Kidney (tissue), 14 donors: Measurements from ENCODE around the gene PIM1. TPM values are rescaled to one million over a fixed set of nuclear protein-coding genes. Genes with fewer than 3 reads are reported as not detected.
"Not testable (repeated sequence)": the region's sequence is repeated elsewhere in the genome, so short reads cannot be mapped to it uniquely, and the experiment has no call there.

Source experiments
- DNase-seq, 5 donors: peaks; one replicate each; pipeline ENCODE4 v3.0.0-alpha.2; 2013 to 2020
- FAIRE-seq: peaks from 2 replicates; lab custom pipeline; 2012; peaks lifted over from hg19 to GRCh38; lab: Jason Lieb, UNC
- H3K27ac ChIP-seq, 2 donors: one replicate each; pipeline ENCODE4 v1.7.0; 2013; ENCODE audit warnings: low read depth in 2 of 2, low read length in 2 of 2, inconsistent platforms in 1 of 2
- H3K27me3 ChIP-seq: one replicate; pipeline ENCODE4 v1.7.1; 2013; ENCODE audit warnings: low read length, inconsistent platforms; ENCODE audit not compliant: control insufficient read depth, insufficient read depth
- H3K36me3 ChIP-seq, 3 donors: one replicate each; pipeline versions ENCODE4 v1.7.0 to v1.7.1; 2013; ENCODE audit warnings: low read length in 3 of 3, control low read depth in 1 of 3, inconsistent platforms in 1 of 3; ENCODE audit not compliant: insufficient read depth in 3 of 3, control insufficient read depth in 2 of 3
- H3K4me1 ChIP-seq, 3 donors: one replicate each; pipeline versions ENCODE4 v1.7.0 to v1.7.1; 2013; ENCODE audit warnings: low read length in 3 of 3, inconsistent platforms in 1 of 3, low read depth in 1 of 3; ENCODE audit not compliant: control insufficient read depth in 2 of 3, insufficient read depth in 2 of 3
- H3K4me3 ChIP-seq, 3 donors: one replicate each; pipeline versions ENCODE4 v1.7.0 to v1.8.1; 2013; ENCODE audit warnings: low read length in 3 of 3, control low read depth in 1 of 3, inconsistent platforms in 1 of 3
- H3K9ac ChIP-seq, 3 donors: one replicate each; pipeline versions ENCODE4 v1.7.0 to v1.7.1; 2013; ENCODE audit warnings: low read length in 3 of 3, control low read depth in 1 of 3, inconsistent platforms in 1 of 3
- H3K9me3 ChIP-seq, 3 donors: one replicate each; pipeline versions ENCODE4 v1.7.0 to v1.7.1; 2013; ENCODE audit warnings: low read length in 3 of 3, control low read depth in 1 of 3, inconsistent platforms in 1 of 3; ENCODE audit not compliant: control insufficient read depth in 2 of 3, insufficient read depth in 1 of 3
- CTCF ChIP-seq: IDR thresholded peaks from 3 replicates; pipeline ENCODE4 v1.5.1; 2012; ENCODE audit warnings: mild to moderate bottlenecking, moderate library complexity, borderline replicate concordance; ENCODE audit not compliant: insufficient read depth; ENCODE audit errors: extremely low read depth
- intact Hi-C: fragments of 100-400 bp; cut with DNase I; formaldehyde crosslinking; loops from one replicate; pipeline ENCODE4 v1.11.1; 2022
- polyA plus RNA-seq: library from polyadenylated mRNA; stranded (reverse); fragments of 350-450 nt; fragmentation: Illumina TruSeq; extraction: RNeasy Lipid Tissue Mini Kit (QIAGEN cat#74804); gene quantifications from one replicate; pipeline ENCODE4 v1.2.3, GENCODE V29; 2014; ENCODE audit warnings: low read depth, low replicate concordance; ENCODE audit not compliant: insufficient read depth
- total RNA-seq: library from RNA; stranded (reverse); fragmentation: NEBNext Ultra II Directional; extraction: Animal tissue kit (Norgen Biotek cat#: 25700); gene quantifications from one replicate; pipeline ENCODE4 v1.2.1, GENCODE V29; 2021
- donor health status: control.
- donor health status: control.
- donor health status: control.
- donor health status: control.
- donor health status: control.
- donor health status: DM: yes; HTN: yes; CAD: no.
- donor health status: Normal renal cell carcinoma (clear cell type).

PIM1 gene
- total and polyA plus RNA-seq, 2 donors from 2014 or later = 19.1 to 30.4 TPM

- intact Hi-C loops = no loop called here
- no peak overlapping the region for H3K9ac ChIP-seq
- no peaks in the 10 kb centered on the region for H3K9me3 ChIP-seq
- no peaks in the 10 kb centered on the region for H3K27me3 ChIP-seq
- DNase-seq (no peak), FAIRE-seq (no peak)
- H3K4me3 ChIP-seq = no peak overlapping the region
- no peaks in the 10 kb centered on the region for H3K4me1 ChIP-seq
- H3K36me3 ChIP-seq = no peaks in the 10 kb centered on the region
- no peak for TF ChIP-seq CTCF
- no peak overlapping the region for H3K27ac ChIP-seq
Observed at GRCh38 chr6:37188962-37189510, 19.1 kb downstream of the PIM1 start.

GRCh38 chr6:37190159-37190535 is 20.2 kb downstream of the PIM1 start:
- H3K9ac ChIP-seq = no peak overlapping the region
- intact Hi-C loops = no loop called here
- no peaks in the 10 kb centered on the region for H3K9me3 ChIP-seq
- DNase-seq = no peak
- no peaks in the 10 kb centered on the region for H3K27me3 ChIP-seq
- no peaks in the 10 kb centered on the region for H3K4me1 ChIP-seq
- H3K27ac ChIP-seq = no peak overlapping the region
- H3K4me3 ChIP-seq = no peak overlapping the region
- no peak for FAIRE-seq
- H3K36me3 ChIP-seq = no peaks in the 10 kb centered on the region
- TF ChIP-seq CTCF = no peak

- Histone ChIP-seq H3K9me3 (no peaks in the 10 kb centered on the region), H3K4me3 (no peak overlapping the region), H3K4me1 (no peaks in the 10 kb centered on the region), H3K9ac (no peak overlapping the region), H3K27me3 (no peaks in the 10 kb centered on the region), H3K27ac (no peak overlapping the region), H3K36me3 (no peaks in the 10 kb centered on the region)
- intact Hi-C loops = no loop called here
- DNase-seq = no peak
- no peak for FAIRE-seq
- TF ChIP-seq CTCF = no peak
Observed at GRCh38 chr6:37192666-37193065, 22.7 kb downstream of the PIM1 start.

- H3K27ac ChIP-seq, H3K27me3 ChIP-seq, intact Hi-C loops, DNase-seq, H3K4me1 ChIP-seq, H3K4me3 ChIP-seq, H3K36me3 ChIP-seq, H3K9me3 ChIP-seq, FAIRE-seq, H3K9ac ChIP-seq: not testable (repeated sequence)
Observed at GRCh38 chr6:37194886-37195285, 24.9 kb downstream of the PIM1 start.

- FAIRE-seq, intact Hi-C loops, H3K4me3 ChIP-seq, H3K27ac ChIP-seq, H3K9me3 ChIP-seq, H3K9ac ChIP-seq, H3K27me3 ChIP-seq, H3K4me1 ChIP-seq, H3K36me3 ChIP-seq, DNase-seq: not testable (repeated sequence)
Observed at GRCh38 chr6:37196451-37196850, 26.5 kb downstream of the PIM1 start.
